ENCODE results near the gene L3MBTL3.

Gene L3MBTL3

GRCh38 chr6:130136798-130137197, 118.4 kb downstream of the L3MBTL3 start:
- Histone ChIP-seq H3K23ac (ENCODE audit: low read depth, low read length, poor library complexity) (no peak overlapping the region), H4K8ac (ENCODE audit: low read depth, low read length) (no peak overlapping the region), H2BK12ac (ENCODE audit: low read length) (no peak overlapping the region), H3K14ac (ENCODE audit: low read length) (no peak overlapping the region), H2BK5ac (ENCODE audit: low read length) (no peak overlapping the region), H3K18ac (ENCODE audit: low read length) (no peak overlapping the region), H2AK5ac (ENCODE audit: low read depth, low read length) (no peak overlapping the region), H3K36me3 (replicated peaks in 1 of 2; ENCODE audit: control insufficient read depth in 2 of 2, insufficient read depth in 2 of 2, low read length in 2 of 2) (peaks cover 0 to 2% of the 10 kb centered on the region in 2 donors), H2AFZ (ENCODE audit: low read length) (no peak overlapping the region), H3K4me3 (ENCODE audit: low read length in 2 of 2) (no peak overlapping the region), H3K9me3 (replicated peaks in 1 of 2; ENCODE audit: control insufficient read depth in 2 of 2, insufficient read depth in 1 of 2, low read depth in 1 of 2, low read length in 2 of 2) (no peaks in the 10 kb centered on the region), H3K27me3 (ENCODE audit: control insufficient read depth in 3 of 3, insufficient read depth in 3 of 3, low read depth in 1 of 3, low read length in 3 of 3) (no peaks in the 10 kb centered on the region), H3K79me1 (ENCODE audit: low read depth, low read length) (no peaks in the 10 kb centered on the region), H2BK120ac (ENCODE audit: low read depth, low read length) (no peak overlapping the region), H3K9ac (ENCODE audit: low read depth, low read length, poor library complexity) (no peak overlapping the region), H2BK15ac (ENCODE audit: low read length) (no peak overlapping the region), H4K91ac (ENCODE audit: low read depth, low read length, poor library complexity) (no peak overlapping the region), H3K4me1 (ENCODE audit: control insufficient read depth in 2 of 2, insufficient read depth in 1 of 2, low read depth in 1 of 2, low read length in 2 of 2) (peaks cover 0 to 3% of the 10 kb centered on the region in 2 donors), H3K4ac (ENCODE audit: low read length) (no peak overlapping the region), H3K27ac (replicated peaks; ENCODE audit: low read length) (no peak overlapping the region), H3K4me2 (ENCODE audit: insufficient read depth, low read length, poor library complexity, severe bottlenecking) (no peak overlapping the region)
- WGBS, 2 donors (ENCODE audit: extremely low coverage in 2 of 2, insufficient read length in 2 of 2, insufficient replicate concordance in 1 of 2) = no CpG with 5 or more reads among the region's 2 CpGs
- no peak for DNase-seq (ENCODE audit: low spot score)

GRCh38 chr6:130138116-130138908, 119.9 kb downstream of the L3MBTL3 start:
- Histone ChIP-seq H4K91ac (ENCODE audit: low read depth, low read length, poor library complexity) (no peak overlapping the region), H3K27ac (replicated peaks; ENCODE audit: low read length) (no peak overlapping the region), H3K9me3 (replicated peaks in 1 of 2; ENCODE audit: control insufficient read depth in 2 of 2, insufficient read depth in 1 of 2, low read depth in 1 of 2, low read length in 2 of 2) (no peaks in the 10 kb centered on the region), H3K36me3 (replicated peaks in 1 of 2; ENCODE audit: control insufficient read depth in 2 of 2, insufficient read depth in 2 of 2, low read length in 2 of 2) (peaks cover 0 to 2% of the 10 kb centered on the region in 2 donors), H2BK5ac (ENCODE audit: low read length) (no peak overlapping the region), H2BK12ac (ENCODE audit: low read length) (no peak overlapping the region), H3K79me1 (ENCODE audit: low read depth, low read length) (no peaks in the 10 kb centered on the region), H4K8ac (ENCODE audit: low read depth, low read length) (no peak overlapping the region), H2AK5ac (ENCODE audit: low read depth, low read length) (no peak overlapping the region), H3K18ac (ENCODE audit: low read length) (no peak overlapping the region), H2BK15ac (ENCODE audit: low read length) (no peak overlapping the region), H3K4me3 (ENCODE audit: low read length in 2 of 2) (no peak overlapping the region), H3K4me1 (ENCODE audit: control insufficient read depth in 2 of 2, insufficient read depth in 1 of 2, low read depth in 1 of 2, low read length in 2 of 2) (no peaks in the 10 kb centered on the region), H3K4ac (ENCODE audit: low read length) (no peak overlapping the region), H2AFZ (ENCODE audit: low read length) (no peak overlapping the region), H3K4me2 (ENCODE audit: insufficient read depth, low read length, poor library complexity, severe bottlenecking) (no peak overlapping the region), H3K9ac (ENCODE audit: low read depth, low read length, poor library complexity) (no peak overlapping the region), H3K14ac (ENCODE audit: low read length) (no peak overlapping the region), H3K27me3 (ENCODE audit: control insufficient read depth in 3 of 3, insufficient read depth in 3 of 3, low read depth in 1 of 3, low read length in 3 of 3) (no peaks in the 10 kb centered on the region), H3K23ac (ENCODE audit: low read depth, low read length, poor library complexity) (no peak overlapping the region), H2BK120ac (ENCODE audit: low read depth, low read length) (no peak overlapping the region)
- no CpG with 5 or more reads among the region's 7 CpGs for WGBS, 2 donors (ENCODE audit: extremely low coverage in 2 of 2, insufficient read length in 2 of 2, insufficient replicate concordance in 1 of 2)
- DNase-seq (ENCODE audit: low spot score) = no peak

GRCh38 chr6:130138909-130139242, 120.5 kb downstream of the L3MBTL3 start:
- Histone ChIP-seq H3K9ac (ENCODE audit: low read depth, low read length, poor library complexity) (no peak overlapping the region), H3K4ac (ENCODE audit: low read length) (no peak overlapping the region), H3K27ac (replicated peaks; ENCODE audit: low read length) (no peak overlapping the region), H2AFZ (ENCODE audit: low read length) (no peak overlapping the region), H2BK12ac (ENCODE audit: low read length) (no peak overlapping the region), H3K4me2 (ENCODE audit: insufficient read depth, low read length, poor library complexity, severe bottlenecking) (no peak overlapping the region), H3K4me3 (ENCODE audit: low read length in 2 of 2) (no peak overlapping the region), H3K14ac (ENCODE audit: low read length) (no peak overlapping the region), H3K9me3 (replicated peaks in 1 of 2; ENCODE audit: control insufficient read depth in 2 of 2, insufficient read depth in 1 of 2, low read depth in 1 of 2, low read length in 2 of 2) (no peaks in the 10 kb centered on the region), H3K18ac (ENCODE audit: low read length) (no peak overlapping the region), H2BK120ac (ENCODE audit: low read depth, low read length) (no peak overlapping the region), H2BK5ac (ENCODE audit: low read length) (no peak overlapping the region), H3K27me3 (ENCODE audit: control insufficient read depth in 3 of 3, insufficient read depth in 3 of 3, low read depth in 1 of 3, low read length in 3 of 3) (no peaks in the 10 kb centered on the region), H4K91ac (ENCODE audit: low read depth, low read length, poor library complexity) (no peak overlapping the region), H2AK5ac (ENCODE audit: low read depth, low read length) (no peak overlapping the region), H4K8ac (ENCODE audit: low read depth, low read length) (no peak overlapping the region), H2BK15ac (ENCODE audit: low read length) (no peak overlapping the region), H3K4me1 (ENCODE audit: control insufficient read depth in 2 of 2, insufficient read depth in 1 of 2, low read depth in 1 of 2, low read length in 2 of 2) (no peaks in the 10 kb centered on the region), H3K79me1 (ENCODE audit: low read depth, low read length) (no peaks in the 10 kb centered on the region), H3K36me3 (replicated peaks in 1 of 2; ENCODE audit: control insufficient read depth in 2 of 2, insufficient read depth in 2 of 2, low read length in 2 of 2) (peaks cover 0 to 2% of the 10 kb centered on the region in 2 donors), H3K23ac (ENCODE audit: low read depth, low read length, poor library complexity) (no peak overlapping the region)
- no peak for DNase-seq (ENCODE audit: low spot score)
- no CpG with 5 or more reads among the region's 3 CpGs for WGBS, 2 donors (ENCODE audit: extremely low coverage in 2 of 2, insufficient read length in 2 of 2, insufficient replicate concordance in 1 of 2)

- WGBS, 2 donors (ENCODE audit: extremely low coverage in 2 of 2, insufficient read length in 2 of 2, insufficient replicate concordance in 1 of 2) = no CpG with 5 or more reads among the region's 2 CpGs
- no peak overlapping the region for H2BK15ac ChIP-seq (ENCODE audit: low read length)
- H3K9me3 ChIP-seq (replicated peaks in 1 of 2; ENCODE audit: control insufficient read depth in 2 of 2, insufficient read depth in 1 of 2, low read depth in 1 of 2, low read length in 2 of 2) = no peaks in the 10 kb centered on the region
- H3K27ac ChIP-seq (replicated peaks; ENCODE audit: low read length) = no peak overlapping the region
- H2BK5ac ChIP-seq (ENCODE audit: low read length) = no peak overlapping the region
- no peak overlapping the region for H2BK120ac ChIP-seq (ENCODE audit: low read depth, low read length)
- no peak for DNase-seq (ENCODE audit: low spot score)
- no peak overlapping the region for H4K8ac ChIP-seq (ENCODE audit: low read depth, low read length)
- H4K91ac ChIP-seq (ENCODE audit: low read depth, low read length, poor library complexity) = no peak overlapping the region
- no peaks in the 10 kb centered on the region for H3K27me3 ChIP-seq (ENCODE audit: control insufficient read depth in 3 of 3, insufficient read depth in 3 of 3, low read depth in 1 of 3, low read length in 3 of 3)
- no peak overlapping the region for H3K23ac ChIP-seq (ENCODE audit: low read depth, low read length, poor library complexity)
- no peaks in the 10 kb centered on the region for H3K36me3 ChIP-seq (replicated peaks in 1 of 2; ENCODE audit: control insufficient read depth in 2 of 2, insufficient read depth in 2 of 2, low read length in 2 of 2)
- H3K4me3 ChIP-seq (ENCODE audit: low read length in 2 of 2) = no peak overlapping the region
- H3K14ac ChIP-seq (ENCODE audit: low read length) = no peak overlapping the region
- H2AFZ ChIP-seq (ENCODE audit: low read length) = no peak overlapping the region
- H3K4me2 ChIP-seq (ENCODE audit: insufficient read depth, low read length, poor library complexity, severe bottlenecking) = no peak overlapping the region
- no peaks in the 10 kb centered on the region for H3K79me1 ChIP-seq (ENCODE audit: low read depth, low read length)
- no peak overlapping the region for H3K4ac ChIP-seq (ENCODE audit: low read length)
- H3K4me1 ChIP-seq (ENCODE audit: control insufficient read depth in 2 of 2, insufficient read depth in 1 of 2, low read depth in 1 of 2, low read length in 2 of 2) = no peaks in the 10 kb centered on the region
- no peak overlapping the region for H3K18ac ChIP-seq (ENCODE audit: low read length)
- no peak overlapping the region for H2BK12ac ChIP-seq (ENCODE audit: low read length)
- no peak overlapping the region for H2AK5ac ChIP-seq (ENCODE audit: low read depth, low read length)
- no peak overlapping the region for H3K9ac ChIP-seq (ENCODE audit: low read depth, low read length, poor library complexity)
Observed at GRCh38 chr6:130140084-130140483, 121.7 kb downstream of the L3MBTL3 start.

Data from neuronal stem cell (in vitro differentiated cells).